DOHH2 (cell line): ENCODE data around the gene ZSCAN5A.
"Not testable (repeated sequence)": the region's sequence is repeated elsewhere in the genome, so short reads cannot be mapped to it uniquely, and the experiment has no call there.

ENCODE experiments used
- H3F3A ChIP-seq: fragments of 200-600 bp; sonication (generic), shearing (Covaris generic); 2 replicates; pipeline ENCODE4 v1.6.0; 2016; ENCODE audit warnings: antibody characterized with exemption, mild to moderate bottlenecking; ENCODE audit not compliant: control insufficient read depth, insufficient read depth
- H3K27ac ChIP-seq: fragments of 200-600 bp; sonication (generic); 2 replicates; pipeline ENCODE4 v1.5.1; 2014; ENCODE audit warnings: low read depth, mild to moderate bottlenecking, low read length, moderate library complexity
- H3K27me3 ChIP-seq: fragments of 200-600 bp; sonication (generic); 2 replicates; pipeline ENCODE4 v1.6.1; 2014; ENCODE audit warnings: mild to moderate bottlenecking, low read length, mixed read lengths; ENCODE audit not compliant: control insufficient read depth
- H3K36me3 ChIP-seq: fragments of 200-600 bp; sonication (generic); 2 replicates; pipeline ENCODE4 v1.6.1; 2014; ENCODE audit warnings: mild to moderate bottlenecking, low read length, moderate library complexity, mixed read lengths; ENCODE audit not compliant: control insufficient read depth
- H3K4me1 ChIP-seq: fragments of 200-600 bp; sonication (generic); 2 replicates; pipeline ENCODE4 v1.6.1; 2014; ENCODE audit warnings: mild to moderate bottlenecking, low read length, mixed read lengths; ENCODE audit not compliant: control insufficient read depth
- H3K4me2 ChIP-seq: fragments of 200-600 bp; sonication (generic); 2 replicates; pipeline ENCODE4 v1.6.0; 2014; ENCODE audit warnings: mild to moderate bottlenecking, low read length, moderate library complexity
- H3K4me3 ChIP-seq: fragments of 200-600 bp; sonication (generic); 2 replicates; pipeline ENCODE4 v1.5.1; 2014; ENCODE audit warnings: mild to moderate bottlenecking, low read length, mixed read lengths
- H3K79me2 ChIP-seq: fragments of 200-600 bp; sonication (generic); 2 replicates; pipeline ENCODE4 v1.6.1; 2014; ENCODE audit warnings: mild to moderate bottlenecking, low read length, mixed read lengths; ENCODE audit not compliant: control insufficient read depth
- H3K9me2 ChIP-seq: fragments of 200-600 bp; sonication (generic); replicated peaks from 2 replicates; pipeline ENCODE4 v1.6.1; 2014; ENCODE audit warnings: mild to moderate bottlenecking, low read length, mixed read lengths; ENCODE audit not compliant: control insufficient read depth
- H3K9me3 ChIP-seq: fragments of 200-600 bp; sonication (generic); 2 replicates; pipeline ENCODE4 v1.6.1; 2014; ENCODE audit warnings: antibody characterized with exemption, low read length, mixed read lengths; ENCODE audit not compliant: control insufficient read depth, insufficient read depth
- H4K20me1 ChIP-seq: fragments of 200-600 bp; sonication (generic); 2 replicates; pipeline ENCODE4 v1.6.0; 2014; ENCODE audit warnings: low read depth, mild to moderate bottlenecking, antibody characterized with exemption, low read length, moderate library complexity; ENCODE audit not compliant: control insufficient read depth, insufficient read depth
- CTCF ChIP-seq: fragments of 200-600 bp; sonication (generic); IDR thresholded peaks from one replicate; pipeline ENCODE4 v1.5.1; 2014; ENCODE audit warnings: antibody characterized with exemption, mild to moderate bottlenecking, low read depth, low read length; ENCODE audit not compliant: poor library complexity, severe bottlenecking
- EZH2phosphoT487 ChIP-seq: fragments of 200-600 bp; sonication (generic); IDR thresholded peaks from 2 replicates; pipeline ENCODE4 v1.6.1; 2017; ENCODE audit warnings: borderline replicate concordance, mild to moderate bottlenecking, antibody characterized with exemption, low read length, moderate library complexity, mixed read lengths

ZSCAN5A gene

GRCh38 chr19:56270676-56271075 lies 44.0 kb downstream of the ZSCAN5A start:
- H4K20me1 ChIP-seq: no peaks in the 10 kb centered on the region
- no peaks in the 10 kb centered on the region for H3K27me3 ChIP-seq
- no peaks in the 10 kb centered on the region for H3K9me2 ChIP-seq
- H3K36me3 ChIP-seq: no peaks in the 10 kb centered on the region
- no peak for TF ChIP-seq EZH2phosphoT487
- TF ChIP-seq CTCF: no peak
- no peak overlapping the region for H3K27ac ChIP-seq
- H3K79me2 ChIP-seq: no peaks in the 10 kb centered on the region
- no peaks in the 10 kb centered on the region for H3F3A ChIP-seq
- no peak overlapping the region for H3K4me3 ChIP-seq
- no peaks in the 10 kb centered on the region for H3K4me1 ChIP-seq
- H3K4me2 ChIP-seq: no peak overlapping the region
- H3K9me3 ChIP-seq: no peaks in the 10 kb centered on the region

GRCh38 chr19:56269348-56269747 lies 45.3 kb downstream of the ZSCAN5A start:
- Histone ChIP-seq H3F3A (no peaks in the 10 kb centered on the region), H3K36me3 (no peaks in the 10 kb centered on the region), H3K79me2 (no peaks in the 10 kb centered on the region), H3K9me2 (no peaks in the 10 kb centered on the region), H3K4me1 (no peaks in the 10 kb centered on the region), H3K9me3 (no peaks in the 10 kb centered on the region), H3K27ac (no peak overlapping the region), H4K20me1 (no peaks in the 10 kb centered on the region), H3K27me3 (no peaks in the 10 kb centered on the region), H3K4me2 (no peak overlapping the region), H3K4me3 (no peak overlapping the region)
- TF ChIP-seq CTCF (no peak), EZH2phosphoT487 (no peak)

- H3K36me3 ChIP-seq: no peaks in the 10 kb centered on the region
- no peaks in the 10 kb centered on the region for H3K4me1 ChIP-seq
- no peak overlapping the region for H3K27ac ChIP-seq
- H4K20me1 ChIP-seq: no peaks in the 10 kb centered on the region
- H3K9me2 ChIP-seq: no peaks in the 10 kb centered on the region
- no peak overlapping the region for H3K4me2 ChIP-seq
- H3K79me2 ChIP-seq: no peaks in the 10 kb centered on the region
- no peaks in the 10 kb centered on the region for H3K9me3 ChIP-seq
- no peaks in the 10 kb centered on the region for H3K27me3 ChIP-seq
- H3F3A ChIP-seq: no peaks in the 10 kb centered on the region
- no peak overlapping the region for H3K4me3 ChIP-seq
- no peak for TF ChIP-seq EZH2phosphoT487
- no peak for TF ChIP-seq CTCF
Measured at GRCh38 chr19:56266051-56266450, 48.6 kb downstream of the ZSCAN5A start.

- no peaks in the 10 kb centered on the region for H3K79me2 ChIP-seq
- no peak overlapping the region for H3K4me3 ChIP-seq
- H4K20me1 ChIP-seq: no peaks in the 10 kb centered on the region
- H3K4me2 ChIP-seq: no peak overlapping the region
- TF ChIP-seq CTCF: no peak
- no peak for TF ChIP-seq EZH2phosphoT487
- H3K27ac ChIP-seq: no peak overlapping the region
- H3K27me3 ChIP-seq: no peaks in the 10 kb centered on the region
- H3F3A ChIP-seq: no peaks in the 10 kb centered on the region
- no peaks in the 10 kb centered on the region for H3K9me2 ChIP-seq
- no peaks in the 10 kb centered on the region for H3K36me3 ChIP-seq
- no peaks in the 10 kb centered on the region for H3K4me1 ChIP-seq
- no peaks in the 10 kb centered on the region for H3K9me3 ChIP-seq
Measured at GRCh38 chr19:56263319-56263718, 51.3 kb downstream of the ZSCAN5A start.

- not testable (repeated sequence) for H3K4me2 ChIP-seq, H3K9me3 ChIP-seq, H3K4me3 ChIP-seq
Measured at GRCh38 chr19:56261932-56262331, 52.7 kb downstream of the ZSCAN5A start.

More at GRCh38 chr19:56261932-56262331, 52.7 kb downstream of the ZSCAN5A start:
- H3K4me1 ChIP-seq, H3K79me2 ChIP-seq, H3K27me3 ChIP-seq, H3K9me2 ChIP-seq, H3K27ac ChIP-seq, H3F3A ChIP-seq, H4K20me1 ChIP-seq, H3K36me3 ChIP-seq: not testable (repeated sequence)
